ENCODE results near the gene RHBDD2. TPM values are rescaled to one million over a fixed set of nuclear protein-coding genes. Genes with fewer than 3 reads are reported as not detected.

RHBDD2 gene
- total and polyA plus RNA-seq, 2 donors (not counting 1 experiment from before 2014, with no cell fraction given): 31.6 to 44.3 TPM

GRCh38 chr7:75847707-75848106 is 31.1 kb upstream of the RHBDD2 start:
- no peaks in the 10 kb centered on the region for H3K4me1 ChIP-seq (ENCODE audit: control insufficient read depth in 2 of 2, insufficient read depth in 2 of 2, low read length in 2 of 2)
- 84% methylated on average over 7 of the region's 7 CpGs for WGBS (ENCODE audit: insufficient coverage)
- no peak overlapping the region for H3K4me2 ChIP-seq (replicated peaks; ENCODE audit: low read depth, low read length, poor library complexity, severe bottlenecking)
- H3K27ac Mint-ChIP-seq: no peak overlapping the region
- H3K27ac ChIP-seq (ENCODE audit: low read length in 2 of 2): no peak overlapping the region
- ChIA-PET POLR2A (no interaction called here), CTCF (no interaction called here)
- TF ChIP-seq CTCF (IDR thresholded peaks at IDR 0.05): no peak
- no peak for TF ChIP-seq EZH2 (IDR thresholded peaks at IDR 0.05; ENCODE audit: borderline replicate concordance, insufficient read depth, low read depth, low read length, poor library complexity, severe bottlenecking)
- peaks cover under 1% of the 10 kb centered on the region for H3K27me3 Mint-ChIP-seq
- DNase-seq (no peak), ATAC-seq (ENCODE audit: low read depth) (no peak)
- no peak overlapping the region for H3K4me3 ChIP-seq (ENCODE audit: control extremely low read depth in 1 of 5, extremely low read depth in 1 of 5, insufficient read depth in 1 of 5, low read depth in 2 of 5, low read length in 4 of 5)
- H3K9ac ChIP-seq (ENCODE audit: low read length): no peak overlapping the region
- peaks cover 0 to 8% (median 0%) of the 10 kb centered on the region in 3 donors for H3K9me3 ChIP-seq (ENCODE audit: control extremely low read depth in 1 of 3, control insufficient read depth in 2 of 3, insufficient read depth in 1 of 3, low read length in 2 of 3)
- H3K36me3 ChIP-seq (replicated peaks in 1 of 2; ENCODE audit: control extremely low read depth in 1 of 2, control insufficient read depth in 1 of 2, extremely low read depth in 1 of 2, insufficient read depth in 2 of 2, low read length in 1 of 2): no peaks in the 10 kb centered on the region
- H2AFZ ChIP-seq (ENCODE audit: insufficient read depth, low read depth, low read length, poor library complexity, severe bottlenecking): no peak overlapping the region
- no peak overlapping the region for H3K4me3 Mint-ChIP-seq
- no peaks in the 10 kb centered on the region for H3K9me3 Mint-ChIP-seq (ENCODE audit: insufficient read depth)
- H3K4me1 Mint-ChIP-seq: no peaks in the 10 kb centered on the region
- intact Hi-C loops (cut with micrococcal nuclease): no loop called here
- H3K27me3 ChIP-seq (replicated peaks in 1 of 4; ENCODE audit: control extremely low read depth in 1 of 4, control insufficient read depth in 3 of 4, insufficient read depth in 4 of 4, low read length in 3 of 4): no peaks in the 10 kb centered on the region
- H4K20me1 ChIP-seq (ENCODE audit: control insufficient read depth, insufficient read depth, low read length, poor library complexity, severe bottlenecking): no peaks in the 10 kb centered on the region
- H3K79me2 ChIP-seq (ENCODE audit: control insufficient read depth, insufficient read depth, low read length): no peaks in the 10 kb centered on the region

- ChIA-PET CTCF (no interaction called here), POLR2A (no interaction called here)
- Mint-ChIP-seq H3K27ac (no peak overlapping the region), H3K4me3 (no peak overlapping the region), H3K9me3 (ENCODE audit: insufficient read depth) (no peaks in the 10 kb centered on the region), H3K27me3 (peaks cover 4% of the 10 kb centered on the region), H3K4me1 (no peaks in the 10 kb centered on the region)
- H4K20me1 ChIP-seq (ENCODE audit: control insufficient read depth, insufficient read depth, low read length, poor library complexity, severe bottlenecking): no peaks in the 10 kb centered on the region
- no peaks in the 10 kb centered on the region for H3K79me2 ChIP-seq (ENCODE audit: control insufficient read depth, insufficient read depth, low read length)
- ATAC-seq (ENCODE audit: low read depth) (no peak), DNase-seq (no peak)
- H3K9ac ChIP-seq (ENCODE audit: low read length): no peak overlapping the region
- intact Hi-C loops (cut with micrococcal nuclease): no loop called here
- H3K4me3 ChIP-seq (ENCODE audit: control extremely low read depth in 1 of 5, extremely low read depth in 1 of 5, insufficient read depth in 1 of 5, low read depth in 2 of 5, low read length in 4 of 5): no peak overlapping the region
- H3K9me3 ChIP-seq (ENCODE audit: control extremely low read depth in 1 of 3, control insufficient read depth in 2 of 3, insufficient read depth in 1 of 3, low read length in 2 of 3): peaks cover 0 to 8% (median 0%) of the 10 kb centered on the region in 3 donors
- no peak overlapping the region for H3K4me2 ChIP-seq (replicated peaks; ENCODE audit: low read depth, low read length, poor library complexity, severe bottlenecking)
- no peak overlapping the region for H3K27ac ChIP-seq (ENCODE audit: low read length in 2 of 2)
- H3K27me3 ChIP-seq (replicated peaks in 1 of 4; ENCODE audit: control extremely low read depth in 1 of 4, control insufficient read depth in 3 of 4, insufficient read depth in 4 of 4, low read length in 3 of 4): no peaks in the 10 kb centered on the region
- TF ChIP-seq EZH2 (IDR thresholded peaks at IDR 0.05; ENCODE audit: borderline replicate concordance, insufficient read depth, low read depth, low read length, poor library complexity, severe bottlenecking) (no peak), CTCF (IDR thresholded peaks at IDR 0.05) (no peak)
- H3K36me3 ChIP-seq (replicated peaks in 1 of 2; ENCODE audit: control extremely low read depth in 1 of 2, control insufficient read depth in 1 of 2, extremely low read depth in 1 of 2, insufficient read depth in 2 of 2, low read length in 1 of 2): no peaks in the 10 kb centered on the region
- WGBS (ENCODE audit: insufficient coverage): no CpG with 5 or more reads among the region's 3 CpGs
- no peak overlapping the region for H2AFZ ChIP-seq (ENCODE audit: insufficient read depth, low read depth, low read length, poor library complexity, severe bottlenecking)
- H3K4me1 ChIP-seq (ENCODE audit: control insufficient read depth in 2 of 2, insufficient read depth in 2 of 2, low read length in 2 of 2): no peaks in the 10 kb centered on the region
These were observed 29.3 kb upstream of the RHBDD2 start for GRCh38 chr7:75849573-75849972.
